Suprapubic skin (tissue), 4 donors: ENCODE measurements around the gene ISLR. TPM values are rescaled to one million over a fixed set of nuclear protein-coding genes. Genes with fewer than 3 reads are reported as not detected.

ENCODE experiments used
- DNase-seq, 2 donors: peaks; one replicate each; pipeline ENCODE4 v3.0.0-alpha.2; 2019; ENCODE audit warnings: low spot score in 2 of 2
- H3K27ac ChIP-seq: fragments of 200-600 bp; sonication (generic); one replicate; pipeline ENCODE4 v1.5.1; 2019
- H3K27me3 ChIP-seq: fragments of 200-600 bp; sonication (generic); one replicate; pipeline ENCODE4 v1.5.1; 2019
- H3K36me3 ChIP-seq: fragments of 200-600 bp; sonication (generic); one replicate; pipeline ENCODE4 v1.5.1; 2019
- H3K4me1 ChIP-seq: fragments of 200-600 bp; sonication (generic); one replicate; pipeline ENCODE4 v1.5.1; 2019
- H3K4me3 ChIP-seq: fragments of 200-600 bp; sonication (generic); one replicate; pipeline ENCODE4 v1.5.1; 2019; ENCODE audit warnings: mild to moderate bottlenecking
- H3K9me3 ChIP-seq: fragments of 200-600 bp; sonication (generic); one replicate; pipeline ENCODE4 v1.5.1; 2019
- EP300 ChIP-seq: sonication (generic); formaldehyde crosslinking; IDR thresholded peaks from one replicate; pipeline ENCODE4 v1.6.1; 2017; ENCODE audit warnings: antibody characterized with exemption
- POLR2A ChIP-seq, 2 donors: fragments of 450-650 bp; IDR thresholded peaks; one replicate each; pipeline ENCODE4 v1.6.1; 2017; ENCODE audit warnings: antibody characterized with exemption in 2 of 2, mild to moderate bottlenecking in 2 of 2, moderate library complexity in 2 of 2
- POLR2AphosphoS5 ChIP-seq, 3 donors: sonication (generic); formaldehyde crosslinking; IDR thresholded peaks; one replicate each; pipeline ENCODE4 v1.6.1; 2017; ENCODE audit warnings: antibody characterized with exemption in 3 of 3
- WGBS: methylation state at CpG from one replicate; pipeline ENCODE4 v1.1.5; 2018; 5-methylcytosine and 5-hydroxymethylcytosine counted together
- total RNA-seq, 4 donors: library from RNA; depleted of rRNA; stranded (reverse); fragments of >200 nt; gene quantifications; one replicate each; pipeline ENCODE4 v1.1.0, GENCODE V29; 2016
- TF ChIP-seq, protein P1 (sequence below), 2 donors: fragments of 200-600 bp in 1 of 2; fragments of 450-650 bp in 1 of 2; sonication (generic) in 1 of 2; IDR thresholded peaks; one replicate each; pipeline ENCODE4 v1.5.1; 2016 to 2019; ENCODE audit warnings: antibody characterized with exemption in 2 of 2, mild to moderate bottlenecking in 1 of 2, moderate library complexity in 1 of 2

The ISLR gene
- total RNA-seq, 4 donors from 2014 or later, result 11.5 to 41.1 (median 18.1) TPM

DNA sequence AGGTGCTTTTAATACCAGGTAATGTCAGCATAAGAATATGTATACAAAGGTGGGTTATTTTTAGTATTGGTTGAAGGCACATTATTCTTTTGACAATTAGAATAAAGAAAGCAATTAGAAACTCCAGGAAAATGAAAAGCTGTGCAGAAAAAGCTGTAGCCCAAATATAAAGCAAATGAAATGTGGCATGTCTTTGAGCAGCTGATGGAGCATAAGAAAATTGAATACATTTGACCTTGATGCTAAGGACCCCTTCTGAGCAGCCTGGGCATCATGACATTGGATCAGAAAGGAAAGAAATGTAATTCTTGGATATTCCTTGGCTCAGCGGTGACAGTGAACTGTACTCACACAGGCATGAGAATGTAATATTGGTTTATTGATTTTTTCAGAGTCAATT, 8.0 kb upstream of the ISLR start:
- H3K4me1 ChIP-seq, result peaks cover 2% of the 10 kb centered on the region
- H3K27me3 ChIP-seq, result peaks cover 8% of the 10 kb centered on the region
- 93% methylated on average over 1 of the region's 1 CpG for WGBS
- no peak for DNase-seq
- H3K27ac ChIP-seq, result no peak overlapping the region
- no peaks in the 10 kb centered on the region for H3K9me3 ChIP-seq
- TF ChIP-seq POLR2A (IDR thresholded peaks at IDR 0.05) (no peak), POLR2AphosphoS5 (IDR thresholded peaks at IDR 0.05) (no peak), EP300 (no peak)
- TF ChIP-seq, protein P1, sequence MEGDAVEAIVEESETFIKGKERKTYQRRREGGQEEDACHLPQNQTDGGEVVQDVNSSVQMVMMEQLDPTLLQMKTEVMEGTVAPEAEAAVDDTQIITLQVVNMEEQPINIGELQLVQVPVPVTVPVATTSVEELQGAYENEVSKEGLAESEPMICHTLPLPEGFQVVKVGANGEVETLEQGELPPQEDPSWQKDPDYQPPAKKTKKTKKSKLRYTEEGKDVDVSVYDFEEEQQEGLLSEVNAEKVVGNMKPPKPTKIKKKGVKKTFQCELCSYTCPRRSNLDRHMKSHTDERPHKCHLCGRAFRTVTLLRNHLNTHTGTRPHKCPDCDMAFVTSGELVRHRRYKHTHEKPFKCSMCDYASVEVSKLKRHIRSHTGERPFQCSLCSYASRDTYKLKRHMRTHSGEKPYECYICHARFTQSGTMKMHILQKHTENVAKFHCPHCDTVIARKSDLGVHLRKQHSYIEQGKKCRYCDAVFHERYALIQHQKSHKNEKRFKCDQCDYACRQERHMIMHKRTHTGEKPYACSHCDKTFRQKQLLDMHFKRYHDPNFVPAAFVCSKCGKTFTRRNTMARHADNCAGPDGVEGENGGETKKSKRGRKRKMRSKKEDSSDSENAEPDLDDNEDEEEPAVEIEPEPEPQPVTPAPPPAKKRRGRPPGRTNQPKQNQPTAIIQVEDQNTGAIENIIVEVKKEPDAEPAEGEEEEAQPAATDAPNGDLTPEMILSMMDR (IDR thresholded peaks at IDR 0.05), result no peak
- no peak overlapping the region for H3K4me3 ChIP-seq
- no peaks in the 10 kb centered on the region for H3K36me3 ChIP-seq

DNA sequence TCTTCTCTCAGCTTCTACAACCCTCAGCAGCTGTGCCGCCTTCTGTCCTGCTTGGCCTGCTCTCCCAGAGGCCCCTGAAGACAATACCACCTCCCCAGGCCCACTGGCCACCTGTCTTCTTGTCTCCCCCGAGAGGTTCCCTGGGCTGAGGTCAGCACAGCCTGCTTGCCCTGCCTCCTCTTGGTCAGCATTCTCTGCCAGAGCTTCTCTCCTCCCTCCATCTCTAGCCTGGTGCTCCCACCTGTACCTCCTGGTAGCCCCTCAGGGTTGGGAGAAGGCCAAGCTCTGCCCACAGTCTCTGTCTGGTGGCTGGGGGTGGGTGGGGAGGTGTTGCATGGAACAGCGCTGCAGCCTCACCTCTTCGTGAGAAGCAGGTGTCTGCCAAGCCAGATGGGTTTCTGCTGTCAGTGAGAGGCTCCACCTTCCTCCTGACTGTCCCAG, 5.6 kb upstream of the ISLR start:
- Histone ChIP-seq H3K27ac (no peak overlapping the region), H3K36me3 (no peaks in the 10 kb centered on the region), H3K4me3 (no peak overlapping the region), H3K4me1 (peaks cover 13% of the 10 kb centered on the region), H3K9me3 (no peaks in the 10 kb centered on the region), H3K27me3 (peaks cover 8% of the 10 kb centered on the region)
- DNase-seq, result no peak
- WGBS, result 81% methylated on average over 4 of the region's 4 CpGs
- TF ChIP-seq POLR2AphosphoS5 (IDR thresholded peaks at IDR 0.05) (no peak), EP300 (no peak), POLR2A (IDR thresholded peaks at IDR 0.05) (no peak)
- TF ChIP-seq, protein P1 (IDR thresholded peaks at IDR 0.05), result no peak

DNA sequence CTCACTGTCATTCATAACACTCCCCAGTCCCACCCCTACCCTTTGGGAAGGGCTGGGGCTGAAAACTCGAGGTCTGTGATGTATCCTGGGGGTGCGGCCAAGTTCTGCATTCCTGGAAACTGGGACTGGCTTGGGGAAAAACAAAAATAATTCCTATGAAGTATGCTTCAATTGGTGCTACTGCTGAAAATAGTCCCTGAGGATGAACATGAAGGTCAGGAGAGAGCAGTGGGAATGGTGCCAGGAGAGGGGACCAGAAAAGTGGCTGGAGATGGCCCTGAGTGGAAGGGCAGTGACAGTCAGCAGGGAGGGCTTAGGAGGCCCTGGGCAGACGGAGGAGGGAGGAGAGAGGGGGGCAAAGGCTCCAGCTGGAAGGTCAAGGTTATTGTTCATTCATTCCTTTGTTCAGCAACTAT, 4.8 kb upstream of the ISLR start:
- DNase-seq, result peak in 1 of 2 donors; percentile 62
- H3K27me3 ChIP-seq, result peaks cover 5% of the 10 kb centered on the region
- H3K4me1 ChIP-seq, result peaks cover 16% of the 10 kb centered on the region
- H3K27ac ChIP-seq, result no peak overlapping the region
- H3K36me3 ChIP-seq, result no peaks in the 10 kb centered on the region
- H3K9me3 ChIP-seq, result no peaks in the 10 kb centered on the region
- WGBS, result 26% methylated on average over 3 of the region's 3 CpGs
- TF ChIP-seq POLR2A (IDR thresholded peaks at IDR 0.05), result no peak
- TF ChIP-seq, protein P1 (IDR thresholded peaks at IDR 0.05), result no peak
- no peak for TF ChIP-seq POLR2AphosphoS5 (IDR thresholded peaks at IDR 0.05)
- no peak for TF ChIP-seq EP300
- no peak overlapping the region for H3K4me3 ChIP-seq

DNA sequence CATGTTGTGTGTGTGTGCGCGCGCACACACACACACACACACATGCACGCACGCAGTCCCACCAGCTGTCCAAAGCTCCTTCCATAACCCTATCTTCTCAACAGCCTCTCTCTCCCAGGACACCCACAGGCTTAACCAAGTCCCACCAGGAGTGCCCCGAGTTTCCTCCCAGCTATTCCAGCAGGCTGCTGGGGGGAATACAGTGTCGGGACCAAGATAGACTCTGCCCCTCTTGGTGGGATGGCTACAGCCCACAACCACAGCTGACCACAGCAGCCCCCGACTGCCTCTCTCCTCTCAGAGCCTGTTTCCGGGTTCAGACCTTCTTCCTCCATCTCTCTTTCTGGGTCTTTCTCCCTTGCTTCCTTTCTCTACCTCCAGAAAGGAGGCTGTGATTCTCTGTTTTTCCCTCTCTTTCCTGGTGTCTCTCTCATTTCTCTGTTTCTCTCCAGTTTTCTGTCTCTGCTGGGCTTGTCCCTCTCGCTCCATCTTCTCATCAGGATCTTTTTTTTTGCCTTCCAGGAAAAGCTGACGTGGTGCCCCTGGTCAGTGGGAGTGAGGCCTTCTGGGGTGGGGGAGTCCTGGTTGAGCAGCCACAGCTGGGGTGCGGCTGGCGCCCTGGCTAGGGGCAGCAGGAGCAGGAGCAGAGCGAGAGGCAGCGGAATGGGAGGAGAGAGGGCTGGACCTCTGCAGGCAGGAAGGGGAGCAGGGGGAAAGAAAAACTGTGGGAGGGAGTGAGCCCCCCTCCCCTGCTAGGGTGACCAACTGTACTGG, 3.3 kb upstream of the ISLR start:
- TF ChIP-seq POLR2AphosphoS5 (IDR thresholded peaks at IDR 0.05), result no peak
- no peak for TF ChIP-seq POLR2A (IDR thresholded peaks at IDR 0.05)
- TF ChIP-seq, protein P1 (IDR thresholded peaks at IDR 0.05), result no peak
- no peak for TF ChIP-seq EP300
- no peak for DNase-seq
- Histone ChIP-seq H3K27me3 (no peaks in the 10 kb centered on the region), H3K27ac (no peak overlapping the region), H3K4me3 (no peak overlapping the region), H3K36me3 (no peaks in the 10 kb centered on the region), H3K4me1 (peaks cover 22% of the 10 kb centered on the region), H3K9me3 (no peaks in the 10 kb centered on the region)
- WGBS, result 83% methylated on average over 15 of the region's 15 CpGs

DNA sequence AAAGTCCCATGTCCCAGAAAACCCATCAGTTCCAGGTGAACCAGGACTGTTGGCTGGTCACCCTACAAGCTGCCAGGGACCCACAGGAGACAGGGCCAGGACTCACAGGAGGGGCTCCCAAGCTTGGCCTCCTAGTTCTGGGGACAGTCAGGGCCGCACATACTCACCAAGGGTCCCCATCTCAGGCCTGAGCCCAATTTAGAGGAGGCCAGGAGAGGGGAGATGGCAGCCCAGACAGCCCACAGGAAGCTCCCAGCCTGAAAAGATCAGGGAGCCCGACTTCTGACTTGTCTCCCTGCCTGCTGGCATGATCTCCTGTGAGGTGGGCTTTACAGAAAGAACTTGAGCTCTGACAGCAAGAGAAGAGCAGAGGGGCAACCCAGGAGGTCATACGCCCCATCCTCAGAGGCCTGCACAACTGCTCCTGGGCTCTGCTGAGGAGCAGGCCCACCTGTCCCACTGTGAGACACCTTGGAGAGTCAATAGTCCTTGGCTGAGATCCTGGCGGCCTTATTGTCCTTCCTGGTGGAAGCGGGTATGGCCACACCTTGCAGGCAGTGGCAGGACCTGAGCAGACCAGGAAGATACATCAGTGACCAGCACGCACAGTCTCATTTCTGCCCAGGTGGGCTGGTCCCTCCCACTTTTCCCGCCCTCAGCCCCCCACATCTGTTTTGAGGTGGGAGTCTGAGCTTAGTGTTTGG, 2.5 kb upstream of the ISLR start:
- no peak overlapping the region for H3K27ac ChIP-seq

More for the DNA sequence above, 2.5 kb upstream of the ISLR start:
- H3K27me3 ChIP-seq, result no peaks in the 10 kb centered on the region
- H3K4me3 ChIP-seq, result no peak overlapping the region
- no peaks in the 10 kb centered on the region for H3K36me3 ChIP-seq
- 77% methylated on average over 4 of the region's 7 CpGs for WGBS
- TF ChIP-seq EP300, result no peak
- H3K4me1 ChIP-seq, result peaks cover 29% of the 10 kb centered on the region
- no peaks in the 10 kb centered on the region for H3K9me3 ChIP-seq
- no peak for DNase-seq
